HCT116 (cell line): ENCODE measurements around the gene ELFN2. TPM values are rescaled to one million over a fixed set of nuclear protein-coding genes. Genes with fewer than 3 reads are reported as not detected.

Experiments used
- ATAC-seq: fragments of 200-7000 bp; cut with Tn5 transposase; 2 replicates; pipeline ENCODE4 v1.9.1; 2020; ENCODE audit warnings: mild to moderate bottlenecking, moderate library complexity
- BruUV-seq: library from RNA; stranded (reverse); fragments of 400-500 nt; replicated peaks from 2 replicates; lab custom pipeline; 2021; lab: Mats Ljungman, UMichigan
- CTCF ChIA-PET: fragments of 300-600 bp; sonication (Branson Sonifier 250); formaldehyde crosslinking; loops from one replicate; lab custom pipeline; 2021; ENCODE audit warnings: antibody characterized with exemption; lab: Charles Lee
- POLR2A ChIA-PET: fragments of 300-600, 350-600 bp; sonication (Branson Sonifier 250); formaldehyde crosslinking; loops from one replicate; lab custom pipeline; 2021; ENCODE audit warnings: antibody characterized with exemption; lab: Charles Lee
- RAD21 ChIA-PET, 2 experiments: fragments of 300-600 bp; sonication (Branson Sonifier 250); formaldehyde crosslinking; loops; one replicate each; lab custom pipeline; 2023; ENCODE audit warnings: low total read pairs in 2 of 2; ENCODE audit not compliant: uncharacterized antibody in 2 of 2, unreplicated experiment in 2 of 2, low non-redundant PET in 1 of 2; lab: Charles Lee
- DNase-seq: peaks from one replicate; pipeline ENCODE4 v3.0.0-alpha.2; 2010; ENCODE audit warnings: low read depth, low spot score
- H2AFZ ChIP-seq: fragments of 200-600 bp; shearing (Covaris generic), sonication (generic); 2 replicates; pipeline ENCODE4 v1.6.1; 2017; ENCODE audit warnings: low read depth, mixed run types, mixed read lengths, antibody characterized with exemption, low read length; ENCODE audit not compliant: poor library complexity, severe bottlenecking
- H3K27ac ChIP-seq: 2 replicates; pipeline ENCODE4 v1.5.1; 2012; ENCODE audit warnings: low read depth, low read length
- H3K27me3 ChIP-seq: fragments of 200-600 bp; sonication (generic); 2 replicates; pipeline ENCODE4 v1.6.1; 2016; ENCODE audit warnings: mixed run types, low read length, mixed read lengths; ENCODE audit not compliant: insufficient read depth
- H3K36me3 ChIP-seq, 2 experiments: fragments of 200-500 bp in 1 of 2; fragments of 200-600 bp in 1 of 2; sonication (Bioruptor generic) in 1 of 2; sonication (generic) in 1 of 2; 2 replicates each; pipeline versions ENCODE4 v1.5.1 to v1.6.1; 2014 to 2016; ENCODE audit warnings: low read length in 2 of 2, inconsistent platforms in 1 of 2, mixed read lengths in 1 of 2, mixed run types in 1 of 2; ENCODE audit not compliant: insufficient read depth in 2 of 2, control insufficient read depth in 1 of 2
- H3K4me1 ChIP-seq, 2 experiments: fragments of 200-600 bp in 1 of 2; sonication (generic) in 1 of 2; 2 replicates each; pipeline versions ENCODE4 v1.5.1 to v1.6.1; 2012 to 2017; ENCODE audit warnings: low read length in 2 of 2, inconsistent platforms in 1 of 2, mild to moderate bottlenecking in 1 of 2, mixed read lengths in 1 of 2, mixed run types in 1 of 2, moderate library complexity in 1 of 2; ENCODE audit not compliant: insufficient read depth in 2 of 2, control insufficient read depth in 1 of 2
- H3K4me2 ChIP-seq: fragments of 200-600 bp; sonication (generic); 2 replicates; pipeline ENCODE4 v1.6.1; 2017; ENCODE audit warnings: mixed run types, low read length, mixed read lengths
- H3K4me3 ChIP-seq, 2 experiments: fragments of 200-600 bp in 1 of 2; sonication (generic) in 1 of 2; replicated peaks in 1 of 2; 2 replicates each; pipeline ENCODE4 v1.5.1; 2011 to 2016; ENCODE audit warnings: low read length in 2 of 2, control low read depth in 1 of 2, low read depth in 1 of 2, mild to moderate bottlenecking in 1 of 2, mixed read lengths in 1 of 2, mixed run types in 1 of 2
- H3K79me2 ChIP-seq: fragments of 200-600 bp; sonication (generic); 2 replicates; pipeline ENCODE4 v1.6.1; 2017; ENCODE audit warnings: mild to moderate bottlenecking, mixed run types, low read length, moderate library complexity, mixed read lengths; ENCODE audit not compliant: insufficient read depth
- H3K9ac ChIP-seq: fragments of 200-600 bp; sonication (generic); 2 replicates; pipeline ENCODE4 v1.6.1; 2016; ENCODE audit warnings: low read length, mixed read lengths
- H3K9me2 ChIP-seq: fragments of 200-600 bp; sonication (generic), shearing (Covaris generic); 2 replicates; pipeline ENCODE4 v1.6.1; 2017; ENCODE audit warnings: mixed run types, mild to moderate bottlenecking, moderate library complexity; ENCODE audit not compliant: insufficient read depth
- H3K9me3 ChIP-seq, 2 experiments: fragments of 200-500 bp in 1 of 2; fragments of 200-600 bp in 1 of 2; sonication (Bioruptor generic) in 1 of 2; sonication (generic) in 1 of 2; 2 replicates each; pipeline ENCODE4 v1.6.1; 2014 to 2017; ENCODE audit warnings: low read length in 2 of 2, mixed read lengths in 2 of 2, inconsistent platforms in 1 of 2, low read depth in 1 of 2, mild to moderate bottlenecking in 1 of 2, mixed run types in 1 of 2, moderate library complexity in 1 of 2; ENCODE audit not compliant: control insufficient read depth in 1 of 2, insufficient read depth in 1 of 2
- H4K20me1 ChIP-seq: fragments of 200-600 bp; sonication (generic), shearing (Covaris generic); 2 replicates; pipeline ENCODE4 v1.6.1; 2017; ENCODE audit warnings: mixed run types, mild to moderate bottlenecking, moderate library complexity; ENCODE audit not compliant: insufficient read depth
- ATF3 ChIP-seq: IDR thresholded peaks from 2 replicates; pipeline ENCODE4 v1.6.1; 2012
- CTCF ChIP-seq, 3 experiments: fragments of 200-600 bp in 1 of 3; sonication (generic) in 1 of 3; IDR thresholded peaks in 2 of 3; conservative IDR thresholded peaks in 1 of 3; 2 replicates each; pipeline ENCODE4 v1.5.1; 2012 to 2017; ENCODE audit warnings: low read depth in 2 of 3, low read length in 2 of 3, antibody characterized with exemption in 1 of 3, borderline replicate concordance in 1 of 3, control low read depth in 1 of 3, mild to moderate bottlenecking in 1 of 3, mixed read lengths in 1 of 3, mixed run types in 1 of 3, moderate library complexity in 1 of 3; ENCODE audit not compliant: insufficient read depth in 1 of 3
- ELF1 ChIP-seq: IDR thresholded peaks from 2 replicates; pipeline ENCODE4 v1.6.1; 2012; ENCODE audit warnings: low read depth, borderline replicate concordance
- EZH2phosphoT487 ChIP-seq: fragments of 200-600 bp; IDR thresholded peaks from 2 replicates; pipeline ENCODE4 v1.6.1; 2018; ENCODE audit warnings: antibody characterized with exemption, borderline replicate concordance
- JUND ChIP-seq: IDR thresholded peaks from 2 replicates; pipeline ENCODE4 v1.6.1; 2012
- YY1 ChIP-seq: IDR thresholded peaks from 2 replicates; pipeline ENCODE4 v1.6.1; 2011; ENCODE audit warnings: low read length, low read depth, moderate library complexity, mild to moderate bottlenecking; ENCODE audit not compliant: insufficient replicate concordance; ENCODE audit errors: extremely low read depth
- ZBTB33 ChIP-seq: IDR thresholded peaks from 2 replicates; pipeline ENCODE4 v1.6.1; 2011; ENCODE audit warnings: mild to moderate bottlenecking, low read length, moderate library complexity; ENCODE audit not compliant: insufficient replicate concordance; ENCODE audit errors: extremely low read depth
- ZFX ChIP-seq: fragments of 450-650 bp; IDR thresholded peaks from 2 replicates; pipeline ENCODE4 v1.6.1; 2017
- intact Hi-C: fragments of 100-400 bp; cut with micrococcal nuclease; formaldehyde crosslinking; loops from 2 replicates; pipeline ENCODE4 v1.10.0; 2022
- total RNA-seq: library from RNA; stranded (reverse); gene quantifications from one replicate; pipeline ENCODE4 v1.2.1, GENCODE V29; 2021; ENCODE audit not compliant: unreplicated experiment

ELFN2 gene
- total RNA-seq, 1 experiment from 2014 or later = 45.4 TPM

GRCh38 chr22:37403267-37403960 is 23.9 kb downstream of the ELFN2 start:
- BruUV-seq = no TSS peak
- H3K27me3 ChIP-seq = no peaks in the 10 kb centered on the region
- ATAC-seq (no peak), DNase-seq (no peak)
- ChIA-PET RAD21 (no interaction called here), CTCF (no interaction called here), POLR2A (no interaction called here)
- H2AFZ ChIP-seq = no peak overlapping the region
- peaks cover 38% of the 10 kb centered on the region for H3K79me2 ChIP-seq
- H3K27ac ChIP-seq = no peak overlapping the region
- TF ChIP-seq ZFX = no peak
- TF ChIP-seq JUND = no peak
- TF ChIP-seq YY1 = no peak
- no peak for TF ChIP-seq ZBTB33
- no peak for TF ChIP-seq ATF3
- intact Hi-C loops = no loop called here
- H3K4me1 ChIP-seq = peaks cover 13 to 28% of the 10 kb centered on the region in 2 experiments; a peak in 3 of 4 replicates
- no peak overlapping the region for H3K4me2 ChIP-seq
- no peak overlapping the region for H3K4me3 ChIP-seq
- no peaks in the 10 kb centered on the region for H3K9me3 ChIP-seq
- H3K9ac ChIP-seq = no peak overlapping the region
- no peaks in the 10 kb centered on the region for H3K9me2 ChIP-seq
- no peaks in the 10 kb centered on the region for H4K20me1 ChIP-seq
- H3K36me3 ChIP-seq = no peaks in the 10 kb centered on the region

GRCh38 chr22:37402184-37402506 is 25.1 kb downstream of the ELFN2 start:
- Histone ChIP-seq H3K9me2 (no peaks in the 10 kb centered on the region), H3K79me2 (peaks cover 31% of the 10 kb centered on the region), H4K20me1 (no peaks in the 10 kb centered on the region), H3K27me3 (no peaks in the 10 kb centered on the region), H3K9me3 (no peaks in the 10 kb centered on the region), H3K36me3 (no peaks in the 10 kb centered on the region), H3K4me1 (peaks cover 13 to 27% of the 10 kb centered on the region in 2 experiments; a peak in 3 of 4 replicates), H2AFZ (no peak overlapping the region), H3K4me2 (no peak overlapping the region), H3K9ac (no peak overlapping the region), H3K27ac (no peak overlapping the region), H3K4me3 (no peak overlapping the region)
- CTCF ChIA-PET = interaction anchor here (0.8 kb wide), 1 partner anchor 29 kb away, joined by 3 read pairs; no protein-coding TSS in a partner anchor
- no TSS peak for BruUV-seq
- TF ChIP-seq CTCF (IDR thresholded peaks at IDR 0.05 in 2 of 3, conservative IDR thresholded peaks at IDR 0.05 in 1 of 3; ENCODE audit: borderline replicate concordance in 1 of 3, insufficient read depth in 1 of 3, low read depth in 2 of 3, low read length in 2 of 3) (no peak), ATF3 (no peak), EZH2phosphoT487 (no peak), ELF1 (no peak)
- ATAC-seq (no peak), DNase-seq (no peak)
- POLR2A ChIA-PET = no interaction called here
- intact Hi-C loops = no loop called here
- RAD21 ChIA-PET = no interaction called here
